ENCODE measurements around the gene MYO1C. TPM values are rescaled to one million over a fixed set of nuclear protein-coding genes. Genes with fewer than 3 reads are reported as not detected.

Gene MYO1C
- total and polyA plus RNA-seq, 9 of the 15 experiments (the other 6 are each of a cell fraction or from before 2014, with no cell fraction given): 0.46 to 32.5 (median 11.6) TPM

DNA sequence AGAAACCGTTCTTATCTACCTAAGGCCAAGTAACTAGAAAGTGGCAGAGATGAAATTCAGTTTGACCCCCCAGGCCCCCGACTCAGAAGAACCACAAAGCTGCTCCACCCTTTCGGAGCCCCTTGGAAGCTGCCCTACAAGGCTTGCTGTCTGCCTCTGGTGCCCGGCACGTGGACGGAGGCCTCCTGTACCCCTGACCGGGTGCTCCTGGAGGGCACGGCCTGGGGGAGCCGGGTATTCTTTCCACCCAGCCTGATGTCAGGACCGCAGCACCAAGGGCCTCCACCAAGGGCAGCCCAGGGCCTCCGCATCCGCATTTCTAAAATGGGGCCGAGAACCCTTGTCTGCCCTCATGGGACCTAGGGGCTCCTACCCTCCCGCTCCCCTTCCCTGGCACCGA is 21.0 kb downstream of the MYO1C start:
- ChIA-PET CTCF (ENCODE audit: low intra/inter-chr PET ratio) (no interaction called here), POLR2A (interaction anchor here (0.6 kb wide), 1 partner anchor 139 kb away, joined by 5 read pairs; no protein-coding TSS in a partner anchor)
- H3K79me2 ChIP-seq (ENCODE audit: control insufficient read depth, insufficient read depth, low read length): no peaks in the 10 kb centered on the region
- H3K9me3 ChIP-seq (replicated peaks; ENCODE audit: control insufficient read depth, insufficient read depth, low read depth, low read length): no peaks in the 10 kb centered on the region
- intact Hi-C loops (cut with micrococcal nuclease): no loop called here
- ATAC-seq: no peak
- no peak overlapping the region for H3K27ac ChIP-seq (ENCODE audit: extremely low read depth, low read depth, low read length)
- H3K9me1 ChIP-seq (ENCODE audit: control insufficient read depth, insufficient read depth, low read length): no peaks in the 10 kb centered on the region
- H3K27me3 ChIP-seq (ENCODE audit: control insufficient read depth in 2 of 2, insufficient read depth in 2 of 2, low read length in 2 of 2): no peaks in the 10 kb centered on the region
- 96% methylated on average over 6 of the region's 15 CpGs for WGBS (ENCODE audit: insufficient coverage, low coverage, missing lambda C conversion rate)
- no TSS peak for BruUV-seq (replicated peaks)
- peaks cover 38% of the 10 kb centered on the region; the same call in 2 of the 3 replicates for H3K36me3 ChIP-seq (ENCODE audit: control insufficient read depth, insufficient read depth, low read length)
- no peak for FAIRE-seq
- no peak for DNase-seq (ENCODE audit: extremely low read depth in 1 of 4, low spot score in 3 of 4)
- in situ Hi-C loops (cut with MboI): no loop called here
- no peak for TF ChIP-seq RBM25 (IDR thresholded peaks at IDR 0.05; ENCODE audit: low read depth, low read length, severe bottlenecking)
- no peaks in the 10 kb centered on the region for H4K20me1 ChIP-seq (replicated peaks; ENCODE audit: control insufficient read depth, insufficient read depth, low read length)
- H3K4me1 ChIP-seq (replicated peaks in 1 of 2; ENCODE audit: control insufficient read depth in 2 of 2, insufficient read depth in 2 of 2, low read length in 2 of 2): peaks cover 0 to 19% of the 10 kb centered on the region in 2 experiments; a peak in 2 of 5 replicates
- H3K9ac ChIP-seq (ENCODE audit: insufficient read depth in 1 of 2, low read depth in 2 of 2, low read length in 2 of 2): no peak overlapping the region
- H3K4me3 ChIP-seq: no peak overlapping the region
- H2AFZ ChIP-seq (ENCODE audit: low read depth, low read length): no peak overlapping the region
- no peak overlapping the region for H3K4me2 ChIP-seq (ENCODE audit: insufficient read depth, low read length)

DNA sequence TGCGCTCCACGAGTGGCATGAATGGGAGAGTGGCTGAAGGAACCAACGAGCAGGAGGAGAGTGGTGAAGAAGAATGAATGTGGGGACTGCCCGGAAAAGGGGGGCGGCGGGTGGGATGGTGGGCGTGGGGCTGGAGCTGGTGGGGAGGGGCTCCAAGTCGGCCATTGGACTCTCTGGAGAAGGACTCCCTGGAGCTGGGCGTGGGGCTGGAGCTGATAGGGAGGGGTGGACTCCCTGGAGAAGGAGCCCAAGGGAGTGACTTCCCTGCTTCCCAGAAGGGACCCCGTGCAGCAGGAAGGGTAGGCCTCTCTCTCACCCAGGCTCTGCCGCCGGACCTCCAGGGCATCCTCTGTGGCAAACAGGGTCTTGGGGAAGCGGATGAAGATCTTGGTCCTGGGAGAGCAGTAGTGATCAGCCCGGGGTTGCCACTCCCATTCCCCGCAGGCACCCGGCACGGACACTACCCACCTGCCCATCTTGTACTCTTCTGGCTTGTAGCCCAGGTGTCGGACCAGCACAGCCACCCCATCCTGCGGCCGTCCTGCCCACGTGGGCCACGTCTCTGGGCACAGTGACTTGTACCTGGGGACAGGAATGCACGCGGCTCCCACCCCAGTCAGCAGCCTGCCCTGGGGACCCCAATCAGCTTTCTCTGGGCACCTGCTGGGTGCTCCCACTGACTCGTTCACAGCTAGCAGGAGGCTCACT is 21.6 kb downstream of the MYO1C start:
- no peak for FAIRE-seq
- no peaks in the 10 kb centered on the region for H3K9me3 ChIP-seq (replicated peaks; ENCODE audit: control insufficient read depth, insufficient read depth, low read depth, low read length)
- H3K27me3 ChIP-seq (ENCODE audit: control insufficient read depth in 2 of 2, insufficient read depth in 2 of 2, low read length in 2 of 2): no peaks in the 10 kb centered on the region
- ATAC-seq: no peak
- H3K36me3 ChIP-seq (ENCODE audit: control insufficient read depth, insufficient read depth, low read length): peaks cover 35% of the 10 kb centered on the region; the same call in 2 of the 3 replicates
- peaks cover 0 to 19% of the 10 kb centered on the region in 2 experiments; a peak in 2 of 5 replicates for H3K4me1 ChIP-seq (replicated peaks in 1 of 2; ENCODE audit: control insufficient read depth in 2 of 2, insufficient read depth in 2 of 2, low read length in 2 of 2)
- H3K4me2 ChIP-seq (ENCODE audit: insufficient read depth, low read length): no peak overlapping the region
- TF ChIP-seq POLR2G (IDR thresholded peaks at IDR 0.05; ENCODE audit: low read depth, low read length): no peak
- no peak for TF ChIP-seq FOXP1 (CRISPR knock-in tag; IDR thresholded peaks at IDR 0.05)
- TF ChIP-seq, protein P1, sequence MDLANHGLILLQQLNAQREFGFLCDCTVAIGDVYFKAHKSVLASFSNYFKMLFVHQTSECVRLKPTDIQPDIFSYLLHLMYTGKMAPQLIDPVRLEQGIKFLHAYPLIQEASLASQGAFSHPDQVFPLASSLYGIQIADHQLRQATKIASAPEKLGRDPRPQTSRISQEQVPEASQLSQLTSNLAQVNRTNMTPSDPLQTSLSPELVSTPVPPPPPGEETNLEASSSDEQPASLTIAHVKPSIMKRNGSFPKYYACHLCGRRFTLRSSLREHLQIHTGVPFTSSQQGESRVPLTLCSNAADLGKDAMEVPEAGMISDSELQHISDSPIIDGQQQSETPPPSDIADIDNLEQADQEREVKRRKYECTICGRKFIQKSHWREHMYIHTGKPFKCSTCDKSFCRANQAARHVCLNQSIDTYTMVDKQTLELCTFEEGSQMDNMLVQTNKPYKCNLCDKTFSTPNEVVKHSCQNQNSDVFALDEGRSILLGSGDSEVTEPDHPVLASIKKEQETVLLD (IDR thresholded peaks at IDR 0.05): no peak
- TF ChIP-seq CBFB (CRISPR knock-in tag; IDR thresholded peaks at IDR 0.05): no peak
- TF ChIP-seq KDM2B (CRISPR knock-in tag; IDR thresholded peaks at IDR 0.05): no peak
- no peak overlapping the region for H3K9ac ChIP-seq (ENCODE audit: insufficient read depth in 1 of 2, low read depth in 2 of 2, low read length in 2 of 2)
- ChIA-PET POLR2A (no interaction called here), CTCF (ENCODE audit: low intra/inter-chr PET ratio) (no interaction called here)
- H3K9me1 ChIP-seq (ENCODE audit: control insufficient read depth, insufficient read depth, low read length): no peaks in the 10 kb centered on the region
- in situ Hi-C loops (cut with MboI): no loop called here
- no peak for DNase-seq (ENCODE audit: extremely low read depth in 1 of 4, low spot score in 3 of 4)
- no peaks in the 10 kb centered on the region for H3K79me2 ChIP-seq (ENCODE audit: control insufficient read depth, insufficient read depth, low read length)
- WGBS (ENCODE audit: insufficient coverage, low coverage, missing lambda C conversion rate): 91% methylated on average over 14 of the region's 25 CpGs
- H3K4me3 ChIP-seq: no peak overlapping the region
- intact Hi-C loops (cut with micrococcal nuclease): no loop called here
- H3K27ac ChIP-seq (ENCODE audit: extremely low read depth, low read depth, low read length): no peak overlapping the region
- BruUV-seq (replicated peaks): no TSS peak
- H4K20me1 ChIP-seq (replicated peaks; ENCODE audit: control insufficient read depth, insufficient read depth, low read length): no peaks in the 10 kb centered on the region
- no peak overlapping the region for H2AFZ ChIP-seq (ENCODE audit: low read depth, low read length)
